Ovary (tissue), 9 donors: ENCODE results near the gene ZNF598. TPM values are rescaled to one million over a fixed set of nuclear protein-coding genes. Genes with fewer than 3 reads are reported as not detected.
A peak's percentile ranks its signal among the peaks of the same experiment; 100 is the strongest.

Experiments
- DNase-seq, 5 donors: peaks; one replicate each; pipeline ENCODE4 v3.0.0-alpha.2; 2019 to 2020
- H3K27ac ChIP-seq, 2 donors: fragments of 200-600 bp; one replicate each; pipeline versions ENCODE4 v1.5.1 to v1.8.0; 2019 to 2022
- H3K27me3 ChIP-seq: fragments of 200-600 bp; one replicate; pipeline ENCODE4 v1.8.0; 2022
- H3K36me3 ChIP-seq: fragments of 200-600 bp; sonication (generic); one replicate; pipeline ENCODE4 v1.5.1; 2019
- H3K4me1 ChIP-seq: one replicate; pipeline ENCODE4 v1.8.1; 2013; ENCODE audit warnings: mild to moderate bottlenecking, moderate library complexity; ENCODE audit not compliant: insufficient read depth
- H3K4me3 ChIP-seq: fragments of 200-600 bp; sonication (generic); one replicate; pipeline ENCODE4 v1.5.1; 2017
- H3K9me3 ChIP-seq, 2 donors: fragments of 200-600 bp in 1 of 2; sonication (generic) in 1 of 2; one replicate each; pipeline versions ENCODE4 v1.5.1 to v1.8.1; 2013 to 2019; ENCODE audit warnings: mild to moderate bottlenecking in 1 of 2, moderate library complexity in 1 of 2
- EP300 ChIP-seq: sonication (generic); formaldehyde crosslinking; IDR thresholded peaks from one replicate; pipeline ENCODE4 v1.6.1; 2017; ENCODE audit warnings: antibody characterized with exemption
- POLR2A ChIP-seq: fragments of 450-650 bp; IDR thresholded peaks from one replicate; pipeline ENCODE4 v1.6.1; 2017; ENCODE audit warnings: antibody characterized with exemption, mild to moderate bottlenecking, moderate library complexity
- WGBS, 3 donors: extraction: QIAGEN DNeasy Blood & Tissue Kit in 1 of 3; methylation state at CpG; one replicate each; pipeline versions ENCODE4 v1.1.5 to v1.1.7; 2013 to 2017; 5-methylcytosine and 5-hydroxymethylcytosine counted together
- intact Hi-C, 4 donors: fragments of 100-400 bp; cut with DNase I; formaldehyde crosslinking; loops; one replicate each; pipeline versions ENCODE4 v1.11.0 to v1.15.1; 2022 to 2023
- polyA plus RNA-seq, 2 donors: library from polyadenylated mRNA; stranded (reverse); fragments of 200-250 nt in 1 of 2; fragments of 350-450 nt in 1 of 2; fragmentation: Illumina TruSeq in 1 of 2; extraction: RNeasy Lipid Tissue Mini Kit (QIAGEN cat#74804) in 1 of 2; gene quantifications; one replicate each; pipeline ENCODE4 v1.2.3, GENCODE V29; 2013 to 2014
- total RNA-seq, 7 donors: library from RNA; depleted of rRNA in 2 of 7; stranded (reverse); fragments of >200 nt in 2 of 7; fragmentation: NEBNext Ultra II Directional in 3 of 7; extraction: Animal tissue kit (Norgen Biotek cat#: 25700) in 3 of 7; gene quantifications; one replicate each; pipeline versions ENCODE4 v1.1.0 to v1.2.4, GENCODE V29; 2016 to 2023
- TF ChIP-seq, protein P1 (sequence below), 3 donors: fragments of 450-650 bp in 2 of 3; fragments of 200-600 bp in 1 of 3; IDR thresholded peaks; one replicate each; pipeline versions ENCODE4 v1.5.1 to v1.8.0; 2016 to 2022; ENCODE audit warnings: antibody characterized with exemption in 3 of 3, mild to moderate bottlenecking in 1 of 3
- donor health status: DM: no; HTN: no; CAD: no; lungs with moderate emphysema.
- donor health status: DM: no; HTN: no; CAD: no.
- donor health status: Bipolar disorder and iron deficiency.
- donor health status: DM: yes; HTN: yes; CAD: no.
- donor health status: DM: no; HTN: no; CAD: no.
- donor health status: DM: yes; HTN: yes; CAD: no.

The ZNF598 gene
- total and polyA plus RNA-seq, 9 donors: 0.95 to 44.5 (median 30.3) TPM

DNA sequence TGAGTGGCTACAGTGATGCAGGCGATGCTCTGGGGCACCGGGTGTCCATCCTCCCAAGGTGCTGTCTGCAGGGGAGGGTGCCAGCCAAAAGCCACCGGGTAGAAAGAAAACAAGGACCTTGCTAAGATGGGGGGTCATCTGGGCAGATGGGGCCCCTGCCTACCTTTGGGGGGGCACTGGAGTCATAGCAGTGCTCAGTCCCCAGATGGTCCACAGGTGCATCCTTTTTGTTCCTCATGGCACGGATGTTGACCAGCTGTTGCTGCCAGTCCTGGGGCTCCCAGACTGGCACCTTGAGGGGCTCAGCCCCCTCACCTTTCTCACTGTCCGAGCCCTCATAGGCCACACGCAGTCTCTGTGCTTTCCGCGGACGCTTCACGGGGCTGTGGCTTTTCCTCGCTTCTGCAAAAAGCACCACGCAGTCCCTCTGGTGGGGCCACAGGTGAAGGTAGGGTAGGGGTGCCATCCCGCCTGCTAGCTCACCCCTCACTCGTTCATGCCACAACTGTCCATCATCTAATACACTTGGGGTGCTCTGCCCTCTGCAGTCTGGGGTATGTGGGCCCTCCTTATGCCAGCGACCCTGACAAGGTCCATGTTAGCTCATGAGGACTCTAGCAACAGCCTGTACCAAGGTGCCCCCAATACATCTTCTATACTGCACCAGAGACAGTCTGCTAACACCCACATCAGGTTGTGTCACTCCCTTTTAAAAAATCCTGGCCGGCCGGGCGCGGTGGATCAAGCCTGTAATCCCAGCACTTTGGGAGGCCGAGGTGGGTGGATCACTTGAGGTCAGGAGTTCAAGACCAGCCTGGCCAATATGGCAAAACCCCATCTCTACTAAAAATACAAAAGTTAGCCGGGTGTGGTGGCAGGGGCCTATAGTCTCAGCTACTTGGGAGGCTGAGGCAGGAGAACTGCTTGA is 36.6 kb upstream of the ZNF598 start:
- H3K9me3 ChIP-seq: no peaks in the 10 kb centered on the region
- H3K27ac ChIP-seq: peak overlapping the region in 1 of 2 donors; percentile 70
- DNase-seq: no peak
- TF ChIP-seq, protein P1, sequence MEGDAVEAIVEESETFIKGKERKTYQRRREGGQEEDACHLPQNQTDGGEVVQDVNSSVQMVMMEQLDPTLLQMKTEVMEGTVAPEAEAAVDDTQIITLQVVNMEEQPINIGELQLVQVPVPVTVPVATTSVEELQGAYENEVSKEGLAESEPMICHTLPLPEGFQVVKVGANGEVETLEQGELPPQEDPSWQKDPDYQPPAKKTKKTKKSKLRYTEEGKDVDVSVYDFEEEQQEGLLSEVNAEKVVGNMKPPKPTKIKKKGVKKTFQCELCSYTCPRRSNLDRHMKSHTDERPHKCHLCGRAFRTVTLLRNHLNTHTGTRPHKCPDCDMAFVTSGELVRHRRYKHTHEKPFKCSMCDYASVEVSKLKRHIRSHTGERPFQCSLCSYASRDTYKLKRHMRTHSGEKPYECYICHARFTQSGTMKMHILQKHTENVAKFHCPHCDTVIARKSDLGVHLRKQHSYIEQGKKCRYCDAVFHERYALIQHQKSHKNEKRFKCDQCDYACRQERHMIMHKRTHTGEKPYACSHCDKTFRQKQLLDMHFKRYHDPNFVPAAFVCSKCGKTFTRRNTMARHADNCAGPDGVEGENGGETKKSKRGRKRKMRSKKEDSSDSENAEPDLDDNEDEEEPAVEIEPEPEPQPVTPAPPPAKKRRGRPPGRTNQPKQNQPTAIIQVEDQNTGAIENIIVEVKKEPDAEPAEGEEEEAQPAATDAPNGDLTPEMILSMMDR (IDR thresholded peaks at IDR 0.05): no peak
- TF ChIP-seq EP300: no peak
- TF ChIP-seq POLR2A: no peak
- no peaks in the 10 kb centered on the region for H3K27me3 ChIP-seq
- H3K36me3 ChIP-seq: no peaks in the 10 kb centered on the region
- H3K4me1 ChIP-seq: peaks cover 18% of the 10 kb centered on the region
- H3K4me3 ChIP-seq: no peak overlapping the region
- 82 to 86% (median 84%) methylated on average over 21 of the region's 21 CpGs for WGBS, 3 donors
- intact Hi-C loops: no loop called here

DNA sequence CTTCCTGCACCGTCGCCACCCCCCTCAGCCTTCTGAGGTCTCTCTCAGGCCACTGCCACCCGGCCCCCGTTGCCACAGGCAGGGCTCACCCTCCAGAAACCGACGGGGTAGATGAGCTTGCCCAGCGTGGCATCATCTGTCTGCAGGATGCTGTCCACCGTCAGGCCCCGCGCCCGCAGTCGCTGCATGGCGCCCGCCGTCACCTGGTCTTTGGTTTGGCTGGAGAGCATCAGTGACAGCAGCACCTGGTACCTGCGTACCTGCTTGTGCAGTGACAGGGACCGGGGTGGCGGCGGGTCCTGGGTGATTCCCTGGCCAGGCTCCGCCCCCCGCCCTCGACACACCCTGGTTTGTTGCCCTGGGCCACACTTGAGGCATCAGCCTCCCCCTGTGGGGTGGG is 34.9 kb upstream of the ZNF598 start:
- Histone ChIP-seq H3K36me3 (no peaks in the 10 kb centered on the region), H3K27ac (no peak overlapping the region), H3K4me3 (no peak overlapping the region), H3K4me1 (peaks cover 31% of the 10 kb centered on the region), H3K9me3 (no peaks in the 10 kb centered on the region), H3K27me3 (no peaks in the 10 kb centered on the region)
- DNase-seq: no peak
- TF ChIP-seq POLR2A (no peak), EP300 (no peak)
- TF ChIP-seq, protein P1 (IDR thresholded peaks at IDR 0.05): no peak
- intact Hi-C loops: no loop called here
- WGBS, 3 donors: 85 to 95% (median 93%) methylated on average over 22 of the region's 22 CpGs

DNA sequence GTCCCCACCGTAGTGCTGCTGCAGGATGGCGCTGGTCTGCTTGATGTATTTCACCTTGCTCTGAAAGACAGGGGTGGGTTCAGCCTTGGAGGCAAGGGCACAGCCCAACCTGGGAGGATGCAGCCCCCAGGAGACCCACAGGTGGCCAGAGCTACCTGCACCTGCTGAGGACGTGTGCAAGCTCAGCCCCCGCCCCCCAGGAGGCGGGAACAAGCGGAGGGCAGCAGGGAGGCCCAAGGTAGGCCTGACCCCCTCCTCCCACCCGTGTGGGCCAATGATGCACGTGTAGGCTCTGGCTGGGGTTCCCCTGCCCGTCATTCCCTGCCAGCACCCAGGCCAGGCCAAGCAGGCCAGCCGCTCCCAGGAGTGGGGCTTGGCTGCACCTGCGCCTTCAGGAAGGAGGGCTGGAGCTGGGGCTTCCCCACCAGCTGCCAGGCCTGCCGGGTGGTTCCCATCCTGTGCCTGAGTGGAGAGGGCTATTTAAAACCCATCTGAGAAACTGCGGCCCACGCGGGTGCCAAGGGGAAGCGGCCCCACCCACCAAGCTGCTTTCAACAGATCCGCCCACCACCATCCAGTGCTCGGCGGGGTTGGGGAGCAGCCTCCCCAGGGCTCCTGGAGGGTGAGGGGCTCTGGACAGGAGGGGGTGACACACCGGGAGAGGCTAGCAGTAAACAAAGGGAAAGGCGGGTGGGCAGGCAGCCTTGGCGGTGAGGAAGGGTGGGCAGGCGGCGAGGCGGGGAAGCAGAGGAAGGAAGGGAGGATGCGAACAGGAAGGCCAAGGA is 34.2 kb upstream of the ZNF598 start:
- Histone ChIP-seq H3K27me3 (no peaks in the 10 kb centered on the region), H3K4me1 (peaks cover 34% of the 10 kb centered on the region), H3K27ac (peak overlapping the region in 1 of 2 donors; percentile 32), H3K9me3 (no peaks in the 10 kb centered on the region), H3K4me3 (no peak overlapping the region), H3K36me3 (no peaks in the 10 kb centered on the region)
- no peak for DNase-seq
- intact Hi-C loops: no loop called here
- 73 to 83% (median 75%) methylated on average over 24 to 26 of the region's 26 CpGs for WGBS, 3 donors
- TF ChIP-seq POLR2A: no peak
- TF ChIP-seq, protein P1 (IDR thresholded peaks at IDR 0.05): no peak
- no peak for TF ChIP-seq EP300

GRCh38 chr16:2042986-2043666 is 33.5 kb upstream of the ZNF598 start:
- no peak for DNase-seq
- Histone ChIP-seq H3K9me3 (no peaks in the 10 kb centered on the region), H3K4me3 (no peak overlapping the region), H3K4me1 (peaks cover 36% of the 10 kb centered on the region), H3K36me3 (no peaks in the 10 kb centered on the region), H3K27ac (peak overlapping the region in 1 of 2 donors; percentile 32), H3K27me3 (no peaks in the 10 kb centered on the region)
- 75 to 84% (median 83%) methylated on average over 11 of the region's 11 CpGs for WGBS, 3 donors
- intact Hi-C loops: no loop called here
- no peak for TF ChIP-seq EP300
- TF ChIP-seq POLR2A: no peak
- TF ChIP-seq, protein P1 (IDR thresholded peaks at IDR 0.05): no peak
